Stimulated activated naive CD4-positive, alpha-beta T cell (primary cell): ENCODE results near the gene AHRR.

Source experiments
- DNase-seq, 6 experiments: peaks; one replicate each; lab custom pipeline; 2025; lab: John Stamatoyannopoulos, UW

AHRR gene

DNA sequence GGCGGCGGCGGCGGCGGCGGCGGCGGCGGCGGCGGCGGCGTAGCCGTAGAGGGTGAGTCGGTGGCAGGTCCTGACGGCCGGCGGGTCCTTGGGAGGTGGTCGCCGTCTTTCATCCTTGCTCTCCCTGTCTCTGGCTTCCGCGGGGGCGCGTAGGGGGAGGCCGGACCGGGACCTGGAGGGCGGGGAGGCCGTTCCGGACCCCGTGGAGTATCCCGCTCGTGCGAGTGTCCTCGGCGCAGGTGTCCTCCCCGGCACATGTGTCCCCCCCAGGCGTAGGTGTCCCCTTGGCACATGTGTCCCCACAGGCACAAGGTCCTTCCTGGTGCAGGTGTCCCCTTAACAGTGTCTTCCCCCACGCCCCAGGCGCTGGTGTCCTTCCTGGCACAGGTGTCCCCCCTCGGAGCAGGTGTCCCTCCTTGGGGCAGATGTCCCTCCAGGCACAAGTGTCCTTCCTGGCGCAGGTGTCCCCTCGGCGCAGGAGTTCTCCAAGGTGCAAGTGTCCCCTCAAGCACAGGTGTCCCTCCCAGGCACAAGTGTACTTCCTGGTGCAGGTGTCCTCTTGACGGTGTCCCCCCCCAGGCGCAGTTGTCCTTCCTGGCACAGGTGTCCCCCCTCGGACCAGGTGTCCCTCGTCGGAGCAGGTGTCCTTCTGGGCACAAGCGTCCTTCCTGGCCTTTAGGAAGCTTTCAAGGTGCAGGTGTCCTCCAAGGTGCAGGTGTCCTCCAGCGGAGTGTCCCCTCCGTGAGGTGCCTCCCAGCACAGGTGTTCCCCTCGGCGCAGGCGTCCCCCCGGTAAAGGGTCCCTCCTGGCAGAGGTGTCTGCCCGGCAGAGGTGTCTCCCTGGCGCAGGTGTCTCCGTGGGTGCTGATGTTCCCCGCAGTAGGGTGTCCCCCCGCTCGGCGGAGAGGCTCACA is 122.0 kb downstream of the AHRR start:
- peak in 4 of 6 experiments; percentile 37 to 64 (median 53) for DNase-seq

DNA sequence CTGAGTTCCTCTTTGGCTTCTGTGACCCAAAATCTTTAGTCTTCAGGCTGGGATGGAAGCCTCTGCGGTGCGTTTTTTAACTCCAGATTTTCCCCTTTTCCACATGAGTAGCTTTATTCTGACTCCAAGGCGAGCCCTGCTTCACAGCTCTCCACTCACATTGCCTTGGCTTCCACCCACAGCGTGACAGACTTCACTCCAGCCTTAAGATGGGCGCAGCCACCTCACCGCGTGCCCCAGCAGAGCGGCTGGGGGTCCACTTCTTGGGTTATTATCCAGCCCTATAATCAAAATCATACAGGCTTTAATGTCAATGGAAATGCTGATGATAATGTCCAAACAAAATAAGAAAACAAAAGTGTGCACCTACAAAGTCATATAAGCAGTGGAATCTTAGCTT is 122.7 kb downstream of the AHRR start:
- DNase-seq = no peak

DNA sequence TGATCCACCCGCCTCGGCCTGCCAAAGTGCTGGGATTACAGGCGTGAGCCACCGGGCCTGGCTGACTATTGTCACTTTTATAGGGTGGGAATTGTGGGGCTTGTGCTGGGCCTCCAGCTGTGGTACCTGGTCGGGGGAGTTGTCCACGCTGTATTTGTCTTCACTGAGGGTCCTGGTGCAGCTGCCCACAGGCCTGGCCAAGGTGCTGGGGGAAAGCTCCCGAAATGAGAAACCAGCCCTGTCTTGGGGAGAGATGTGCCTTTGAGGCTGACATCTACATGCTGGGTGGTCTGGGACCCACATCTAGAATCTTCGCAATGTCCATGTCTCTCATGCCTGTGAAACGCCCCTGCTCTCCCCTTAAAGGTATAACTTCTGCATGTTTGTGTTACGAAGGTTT is 124.1 kb downstream of the AHRR start:
- DNase-seq = no peak

DNA sequence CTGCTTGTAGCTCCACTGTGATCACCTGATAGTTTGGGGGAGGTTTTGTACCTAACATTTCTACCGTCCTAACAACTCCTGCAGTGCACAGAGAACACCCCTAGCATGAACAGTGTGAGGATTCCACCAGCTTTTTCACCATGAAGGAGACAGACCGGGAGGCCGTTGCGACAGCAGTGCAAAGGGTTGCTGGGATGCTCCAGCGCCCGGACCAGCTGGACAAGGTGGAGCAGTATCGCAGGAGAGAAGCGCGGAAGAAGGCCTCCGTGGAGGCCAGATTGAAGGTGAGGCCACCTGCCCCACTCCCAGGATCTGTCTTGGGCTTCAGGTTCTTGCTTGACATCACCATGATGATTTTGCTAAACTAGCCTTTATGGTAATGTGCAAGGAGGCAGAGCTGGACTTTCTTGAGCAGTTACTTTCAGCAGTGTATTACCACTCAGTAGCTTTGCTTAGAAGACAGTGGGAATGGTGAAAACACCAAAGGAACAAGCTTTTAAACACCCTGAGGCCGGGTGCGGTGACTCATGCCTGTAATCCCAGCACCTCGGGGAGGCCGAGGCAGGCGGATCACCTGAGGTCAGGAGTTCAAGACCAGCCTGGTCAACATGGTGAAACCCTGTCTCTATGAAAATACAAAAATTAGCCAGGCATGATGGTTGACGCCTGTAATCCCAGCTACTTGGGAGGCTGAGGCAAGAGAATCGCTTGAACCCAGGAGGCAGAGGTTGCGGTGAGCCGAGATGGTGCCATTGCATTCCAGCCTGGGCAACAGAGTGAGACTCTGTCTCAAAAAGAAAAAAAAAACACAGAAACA is 124.8 kb downstream of the AHRR start:
- DNase-seq = no peak

DNA sequence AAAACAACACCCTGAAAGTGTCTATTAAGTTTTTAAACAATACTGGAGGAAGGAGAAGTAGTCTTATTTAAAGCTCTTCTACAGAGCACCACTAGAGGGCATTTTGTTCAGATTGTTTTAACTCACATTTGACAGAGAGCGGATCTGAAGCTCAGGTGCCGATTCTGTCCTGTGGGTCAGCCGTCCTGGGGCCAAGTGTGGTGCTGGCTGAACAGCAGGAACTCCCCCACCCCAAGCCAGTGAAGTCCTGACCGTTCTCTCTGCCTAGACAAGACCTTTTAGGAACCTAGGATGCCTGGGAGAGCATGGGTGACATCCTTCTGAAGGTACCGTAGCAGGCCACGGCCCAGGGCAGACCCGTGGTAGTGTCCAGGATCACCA is 125.4 kb downstream of the AHRR start:
- peak in 2 of 6 experiments; percentile 29 to 46 for DNase-seq

DNA sequence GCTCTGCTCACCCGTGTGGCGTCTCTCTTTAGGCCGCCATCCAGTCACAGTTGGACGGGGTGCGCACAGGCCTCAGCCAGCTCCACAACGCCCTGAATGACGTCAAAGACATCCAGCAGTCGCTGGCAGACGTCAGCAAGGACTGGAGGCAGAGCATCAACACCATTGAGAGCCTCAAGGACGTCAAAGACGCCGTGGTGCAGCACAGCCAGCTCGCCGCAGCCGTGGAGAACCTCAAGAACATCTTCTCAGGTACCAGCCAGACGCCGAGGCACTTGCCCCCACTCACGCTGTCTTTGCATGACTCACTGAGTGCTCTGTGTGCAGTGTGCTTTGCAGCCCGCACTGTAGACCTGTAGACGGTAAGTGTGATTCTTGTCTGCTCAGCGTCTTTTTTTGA is 126.0 kb downstream of the AHRR start:
- DNase-seq = no peak

DNA sequence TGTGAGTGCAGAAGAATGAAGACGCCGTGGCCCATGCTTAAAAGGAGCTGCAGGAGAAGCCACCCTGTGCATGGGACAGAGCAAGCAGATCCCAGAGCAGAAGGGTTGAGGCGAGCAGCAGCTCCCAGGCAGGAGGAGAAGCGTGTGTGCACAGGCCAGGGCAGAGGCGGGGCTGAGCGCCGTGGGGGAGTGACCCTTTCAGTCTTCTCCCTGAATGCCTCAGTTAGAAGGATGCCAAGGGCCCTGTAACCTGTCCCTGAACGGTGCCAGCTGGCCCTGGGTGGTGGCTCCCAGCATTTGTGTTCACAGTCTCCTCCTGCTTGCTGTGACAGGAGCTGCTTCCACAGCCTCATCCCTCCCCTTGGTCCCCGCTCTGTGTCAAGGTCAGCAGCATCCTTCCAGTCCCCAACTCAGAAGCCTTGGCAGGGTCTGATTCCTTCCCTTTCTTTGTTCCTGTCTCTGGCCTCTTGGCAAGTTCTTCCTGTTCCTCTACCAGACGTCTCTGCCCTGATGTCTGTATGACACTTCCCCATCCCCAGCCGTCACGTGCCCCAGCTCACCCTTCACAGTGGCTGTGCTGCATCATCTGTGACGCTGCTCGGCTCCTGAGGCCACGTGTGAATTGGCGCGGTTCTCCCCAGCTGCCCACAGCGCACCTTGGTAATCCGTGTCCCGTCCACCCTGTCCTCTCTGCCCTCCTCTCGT is 126.7 kb downstream of the AHRR start:
- DNase-seq = no peak

DNA sequence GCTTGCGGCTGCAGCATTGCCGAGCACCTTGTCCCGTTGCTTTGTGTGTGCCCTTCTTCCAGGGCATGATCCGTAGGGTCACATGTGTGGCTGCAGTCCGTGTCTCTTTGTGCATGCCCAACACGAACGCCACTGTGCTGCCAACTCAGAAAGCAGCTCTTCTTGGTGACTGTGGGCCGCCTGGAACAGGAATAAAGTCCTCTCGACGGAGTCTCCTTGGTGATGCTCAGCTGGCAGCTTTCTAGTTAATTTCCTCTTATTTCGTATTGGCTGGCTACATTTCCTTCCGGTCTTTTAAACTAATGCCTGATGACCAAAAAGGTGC is 127.2 kb downstream of the AHRR start:
- no peak for DNase-seq

DNA sequence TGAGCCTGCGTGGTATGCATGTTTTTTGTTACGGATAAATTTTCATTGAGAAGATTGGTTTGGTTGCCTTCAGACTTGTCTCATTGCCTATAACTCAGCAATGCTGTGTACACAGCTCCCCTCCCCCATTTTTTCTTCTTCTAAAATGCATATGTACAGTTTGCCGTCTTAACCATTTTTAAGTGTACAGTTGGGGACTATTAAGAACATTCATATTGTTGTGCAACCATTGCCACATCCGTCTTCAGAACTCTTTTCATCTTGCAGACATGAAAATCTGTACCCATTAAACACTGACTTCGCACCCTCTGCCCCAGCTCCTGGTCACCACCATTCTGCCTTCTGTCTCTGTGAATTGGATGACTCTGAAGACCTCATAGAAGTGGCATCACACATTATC is 127.6 kb downstream of the AHRR start:
- DNase-seq = no peak

DNA sequence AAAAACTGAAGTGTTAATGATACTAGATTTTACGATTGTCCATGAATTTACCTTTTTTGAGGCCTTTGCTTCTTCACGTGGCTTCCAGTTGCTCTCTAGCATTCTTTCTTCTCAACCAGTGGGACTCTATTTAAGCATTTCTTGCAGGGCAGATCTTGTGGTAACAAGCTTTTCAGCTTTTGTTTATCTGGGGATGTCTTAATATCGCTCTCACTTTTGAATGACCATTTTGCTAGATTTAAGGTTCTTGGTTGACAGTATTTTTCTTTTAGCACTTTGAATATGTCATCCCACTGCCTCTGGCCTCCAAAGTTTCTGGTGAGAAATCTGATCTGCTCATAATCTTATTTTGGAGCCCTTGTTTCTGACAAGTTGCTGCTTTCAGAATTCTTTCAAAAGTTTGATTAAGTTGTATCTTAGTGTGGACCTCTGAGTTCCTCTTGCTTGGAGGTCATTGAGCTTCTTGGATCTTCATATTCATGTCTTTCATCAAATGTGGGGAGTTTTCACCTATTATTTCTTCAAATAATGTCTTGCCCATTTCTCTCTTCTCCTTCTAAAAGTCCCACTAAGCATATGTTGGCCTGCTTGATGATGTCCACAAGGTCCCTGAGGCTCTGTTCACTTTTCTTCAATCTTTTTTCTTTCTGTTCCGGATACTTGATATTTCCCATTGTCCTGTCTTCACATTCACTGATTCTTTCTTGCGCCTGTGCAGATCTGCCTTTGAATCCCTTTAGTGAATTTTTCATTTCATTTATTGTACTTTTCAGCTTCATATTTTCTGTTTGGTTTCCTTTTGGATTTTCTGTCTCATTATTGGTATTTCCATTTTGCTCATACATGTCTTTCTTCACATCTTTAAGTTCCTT is 130.3 kb downstream of the AHRR start:
- DNase-seq = no peak

DNA sequence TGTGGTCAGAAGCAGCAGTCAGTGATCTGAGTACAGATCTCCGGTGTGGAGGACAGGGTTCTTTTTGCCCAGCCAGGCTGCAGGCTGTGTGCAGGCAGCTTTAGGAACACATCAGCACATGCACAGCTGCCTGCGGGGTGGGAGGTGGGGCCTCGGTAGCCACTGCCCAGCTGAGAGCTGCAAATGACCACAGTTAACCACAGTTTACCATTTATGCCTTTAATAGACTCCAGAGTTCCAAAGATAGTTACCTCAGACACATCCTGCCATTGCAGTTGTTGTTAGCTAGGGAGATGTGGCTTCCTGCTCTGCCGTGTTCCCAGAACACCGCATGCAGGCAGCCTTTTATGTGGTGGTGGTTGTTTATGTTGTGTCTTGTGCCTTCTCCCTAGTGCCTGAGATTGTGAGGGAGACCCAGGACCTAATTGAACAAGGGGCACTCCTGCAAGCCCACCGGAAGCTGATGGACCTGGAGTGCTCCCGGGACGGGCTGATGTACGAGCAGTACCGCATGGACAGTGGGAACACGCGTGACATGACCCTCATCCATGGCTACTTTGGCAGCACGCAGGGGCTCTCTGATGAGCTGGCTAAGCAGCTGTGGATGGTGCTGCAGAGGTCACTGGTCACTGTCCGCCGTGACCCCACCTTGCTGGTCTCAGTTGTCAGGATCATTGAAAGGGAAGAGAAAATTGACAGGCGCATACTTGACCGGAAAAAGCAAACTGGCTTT is 131.6 kb downstream of the AHRR start:
- DNase-seq = peak in 1 of 6 experiments; percentile 10

DNA sequence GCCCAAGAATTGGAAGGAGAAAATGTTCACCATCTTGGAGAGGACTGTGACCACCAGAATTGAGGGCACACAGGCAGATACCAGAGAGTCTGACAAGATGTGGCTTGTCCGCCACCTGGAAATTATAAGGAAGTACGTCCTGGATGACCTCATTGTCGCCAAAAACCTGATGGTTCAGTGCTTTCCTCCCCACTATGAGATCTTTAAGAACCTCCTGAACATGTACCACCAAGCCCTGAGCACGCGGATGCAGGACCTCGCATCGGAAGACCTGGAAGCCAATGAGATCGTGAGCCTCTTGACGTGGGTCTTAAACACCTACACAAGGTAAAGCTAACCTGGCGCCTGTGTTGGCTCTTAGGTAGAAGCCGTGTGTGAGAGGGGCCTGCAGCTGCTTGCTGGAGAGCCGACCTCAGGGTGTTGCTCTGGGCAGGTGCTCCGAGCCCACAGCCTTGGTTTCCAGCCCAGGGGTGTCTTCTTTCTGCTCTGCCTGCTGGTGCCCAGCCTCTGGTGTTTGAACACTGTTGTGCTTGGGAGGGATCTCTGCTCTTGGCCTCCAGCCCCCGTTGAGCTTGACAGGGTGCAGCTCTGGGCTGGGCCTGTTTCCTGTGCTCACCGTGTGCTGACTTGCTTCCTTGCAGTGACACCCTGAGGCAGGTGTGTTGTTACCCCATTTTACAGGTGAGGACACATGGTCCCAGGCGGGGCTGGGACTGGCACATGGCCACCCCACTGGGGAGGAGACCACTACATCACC is 132.4 kb downstream of the AHRR start:
- no peak for DNase-seq

DNA sequence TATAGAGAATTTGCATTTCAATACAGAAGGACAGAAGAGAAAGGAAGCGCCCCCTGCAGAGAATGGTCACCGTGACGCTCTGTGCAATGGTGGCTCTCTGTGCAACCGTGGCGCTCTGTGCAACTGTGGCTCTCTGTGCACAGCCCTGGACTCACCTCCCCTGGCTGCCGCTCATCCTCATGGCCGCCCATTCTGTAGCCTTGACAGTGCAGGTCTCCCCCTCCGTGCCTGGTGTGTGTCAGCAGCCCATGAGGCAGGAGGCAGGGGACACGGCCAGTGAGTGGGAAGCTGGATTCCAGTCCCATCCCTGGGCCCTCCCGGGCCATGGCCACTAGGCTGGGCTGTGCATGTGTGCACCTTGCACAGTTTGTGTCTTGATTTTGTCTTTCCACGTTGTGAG is 133.4 kb downstream of the AHRR start:
- no peak for DNase-seq

DNA sequence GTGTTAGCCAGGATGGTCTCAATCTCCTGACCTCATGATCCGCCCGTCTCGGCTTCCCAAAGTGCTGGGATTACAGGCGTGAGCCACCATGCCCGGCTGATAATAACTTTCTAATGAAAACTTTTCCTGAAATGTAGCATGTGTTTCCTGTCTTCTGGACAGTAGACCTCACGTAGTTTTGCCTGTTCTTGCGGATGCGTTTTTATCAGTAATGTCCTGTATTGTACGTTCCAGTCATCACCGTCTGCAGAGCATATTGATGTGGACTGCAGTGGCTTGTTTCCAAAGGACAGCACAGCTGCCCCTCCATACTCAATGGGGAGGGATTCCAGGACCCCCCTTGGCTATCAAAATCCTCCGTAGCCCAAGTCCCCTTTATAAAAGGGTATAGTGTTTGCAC is 134.3 kb downstream of the AHRR start:
- DNase-seq = no peak

DNA sequence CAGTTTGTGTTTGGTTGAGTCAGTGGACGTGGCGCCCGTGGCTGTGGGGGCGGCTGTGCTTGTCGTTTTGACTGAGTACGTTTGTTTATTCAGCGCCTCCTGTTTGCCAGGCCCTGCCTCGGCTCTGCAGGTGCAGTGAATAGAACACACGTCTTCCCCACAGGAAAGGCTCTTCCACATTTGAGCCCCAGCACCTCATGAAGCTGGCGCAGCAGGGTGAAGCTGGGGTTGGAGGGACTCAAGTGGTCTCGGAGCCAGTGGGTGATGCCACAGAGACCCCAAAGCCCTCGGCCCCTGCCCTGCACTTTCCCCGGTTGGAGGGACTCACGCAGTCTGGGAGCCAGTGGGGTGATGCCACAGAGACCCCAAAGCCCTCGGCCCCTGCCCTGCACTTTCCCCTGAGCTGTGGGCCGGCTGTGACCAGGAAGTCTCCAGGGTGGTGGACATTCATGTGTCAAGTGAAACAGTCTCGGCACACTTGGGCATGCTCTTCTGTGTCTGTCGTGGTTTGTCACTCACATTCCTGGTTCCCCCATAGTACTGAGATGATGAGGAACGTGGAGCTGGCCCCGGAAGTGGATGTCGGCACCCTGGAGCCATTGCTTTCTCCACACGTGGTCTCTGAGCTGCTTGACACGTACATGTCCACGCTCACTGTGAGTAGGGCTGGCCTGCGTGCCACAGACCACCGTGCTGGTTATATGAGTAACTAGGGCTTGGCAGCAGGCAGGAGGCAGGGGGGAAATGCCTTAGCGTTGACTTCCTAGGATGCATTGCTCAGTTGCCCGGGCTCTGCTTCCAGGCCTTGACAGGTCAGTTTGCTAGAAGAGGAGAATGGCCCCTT is 135.1 kb downstream of the AHRR start:
- DNase-seq = no peak

DNA sequence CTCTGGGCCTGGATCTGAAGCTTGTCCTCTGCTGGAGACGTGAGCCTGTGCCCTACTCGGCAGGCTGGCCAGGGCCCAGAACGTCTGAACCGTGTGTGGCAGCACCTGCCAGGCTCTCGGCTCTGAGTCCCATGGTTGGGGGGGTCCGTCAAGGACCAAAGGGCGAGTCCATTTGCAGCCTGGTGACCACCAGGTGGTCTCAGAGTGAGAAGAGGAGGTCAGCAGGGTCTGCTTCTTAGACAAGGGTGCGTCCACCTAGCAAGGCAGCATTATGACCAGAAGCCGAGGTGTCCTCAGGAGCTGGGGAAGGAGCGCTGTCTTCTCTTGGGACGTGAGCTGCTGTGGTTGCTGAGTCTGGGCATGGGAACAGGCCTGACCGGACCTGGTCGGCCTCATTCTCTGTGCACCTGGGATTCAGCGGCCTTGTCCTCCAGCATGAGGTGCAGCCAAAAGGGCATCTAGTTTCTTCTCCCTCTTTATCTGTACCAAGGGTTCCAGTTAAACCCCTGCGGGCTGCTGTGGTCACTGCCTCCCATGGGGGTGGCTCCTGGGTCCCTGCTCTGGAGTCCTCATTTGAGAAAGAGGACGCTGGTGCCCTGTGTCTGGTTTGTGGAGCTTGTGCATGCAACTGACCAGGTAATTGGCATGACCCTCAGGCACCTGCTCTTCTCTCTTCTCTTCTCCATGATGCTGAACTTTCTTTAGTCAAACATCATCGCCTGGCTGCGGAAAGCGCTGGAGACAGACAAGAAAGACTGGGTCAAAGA is 135.9 kb downstream of the AHRR start:
- no peak for DNase-seq

DNA sequence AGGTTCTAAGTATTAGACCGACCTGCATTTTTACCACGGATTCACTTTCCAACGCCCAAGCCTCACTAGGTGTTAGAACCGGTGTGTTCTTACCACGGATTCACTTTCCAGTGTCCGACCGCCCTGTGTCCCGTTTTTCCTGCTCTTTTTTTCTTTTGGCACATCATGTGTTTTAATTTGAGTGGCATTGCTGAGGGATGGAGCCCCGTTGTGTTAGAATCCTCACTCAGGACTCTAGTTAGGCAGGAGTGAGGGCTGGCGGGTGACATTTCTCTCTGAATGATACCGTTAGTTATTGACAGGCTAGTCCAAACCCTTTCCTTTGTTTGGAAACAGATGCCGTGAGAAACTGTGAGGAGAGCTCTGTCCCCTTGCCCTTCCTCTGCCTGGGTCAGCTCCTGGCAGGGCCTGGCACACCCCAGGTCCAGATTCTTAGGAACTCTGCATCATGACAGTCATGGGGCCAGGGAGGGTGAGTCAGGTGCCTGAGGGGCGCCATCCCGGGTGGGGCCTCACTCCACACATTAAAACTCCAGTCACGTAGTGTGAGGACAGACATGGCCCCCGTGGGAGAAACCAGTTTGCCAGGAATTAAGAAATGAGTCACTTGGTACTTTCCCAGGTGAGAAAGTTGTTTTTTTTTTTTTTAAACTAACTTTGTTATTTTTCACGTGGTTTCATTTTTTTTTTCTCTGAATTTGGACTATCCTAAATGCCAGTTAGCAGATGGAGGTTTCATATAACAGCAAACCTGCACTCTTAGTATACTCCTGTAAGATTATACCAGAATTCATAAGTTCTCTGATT is 137.2 kb downstream of the AHRR start:
- no peak for DNase-seq
